ENCODE measurements around the gene FBXW9. TPM values are rescaled to one million over a fixed set of nuclear protein-coding genes. Genes with fewer than 3 reads are reported as not detected.

Gene FBXW9
- total and polyA plus RNA-seq, 2 of the 13 experiments (the other 11 are each of a cell fraction or from before 2014, with no cell fraction given), result 5.7 to 6.1 TPM

DNA sequence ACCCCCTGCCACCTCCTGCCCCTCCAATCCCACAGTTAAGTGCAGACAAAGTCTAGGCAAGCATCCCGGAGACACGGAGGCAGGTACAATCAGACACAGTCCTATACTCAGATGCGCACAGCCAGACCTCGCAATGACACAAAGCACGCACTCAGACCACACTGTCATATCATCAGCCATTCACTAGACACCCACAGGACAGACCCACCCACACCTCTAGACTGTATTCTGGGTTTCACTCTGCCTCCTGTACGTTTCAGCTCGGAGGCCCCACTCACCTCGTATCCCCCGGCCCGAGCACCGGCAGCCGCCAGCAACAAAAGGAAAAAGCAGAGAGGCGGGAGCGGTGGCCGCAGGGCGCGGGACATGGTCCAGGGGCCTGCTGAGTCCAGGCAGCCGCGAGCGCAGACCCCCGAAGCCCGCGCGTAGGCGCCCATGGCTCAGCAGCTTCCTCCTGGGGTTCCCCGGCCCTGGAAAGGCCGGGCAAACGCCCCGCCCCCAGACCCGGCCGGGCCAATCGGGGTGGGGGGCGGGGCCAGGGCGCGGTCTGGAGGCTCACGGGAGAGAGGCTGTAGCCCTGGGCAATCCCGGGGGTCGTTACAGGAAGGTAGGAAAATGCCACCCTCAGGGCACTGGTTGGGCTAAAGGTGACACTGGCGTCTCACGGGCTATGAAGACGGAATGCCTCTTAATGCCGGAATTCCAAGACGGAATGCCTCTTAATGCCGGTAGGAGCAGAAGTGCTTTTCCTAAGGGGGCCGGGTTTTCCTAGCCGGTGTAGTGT, 30.0 kb downstream of the FBXW9 start, which contains the start of the genes MAN2B1 and WDR83 (continued):
- TF ChIP-seq, protein P1, sequence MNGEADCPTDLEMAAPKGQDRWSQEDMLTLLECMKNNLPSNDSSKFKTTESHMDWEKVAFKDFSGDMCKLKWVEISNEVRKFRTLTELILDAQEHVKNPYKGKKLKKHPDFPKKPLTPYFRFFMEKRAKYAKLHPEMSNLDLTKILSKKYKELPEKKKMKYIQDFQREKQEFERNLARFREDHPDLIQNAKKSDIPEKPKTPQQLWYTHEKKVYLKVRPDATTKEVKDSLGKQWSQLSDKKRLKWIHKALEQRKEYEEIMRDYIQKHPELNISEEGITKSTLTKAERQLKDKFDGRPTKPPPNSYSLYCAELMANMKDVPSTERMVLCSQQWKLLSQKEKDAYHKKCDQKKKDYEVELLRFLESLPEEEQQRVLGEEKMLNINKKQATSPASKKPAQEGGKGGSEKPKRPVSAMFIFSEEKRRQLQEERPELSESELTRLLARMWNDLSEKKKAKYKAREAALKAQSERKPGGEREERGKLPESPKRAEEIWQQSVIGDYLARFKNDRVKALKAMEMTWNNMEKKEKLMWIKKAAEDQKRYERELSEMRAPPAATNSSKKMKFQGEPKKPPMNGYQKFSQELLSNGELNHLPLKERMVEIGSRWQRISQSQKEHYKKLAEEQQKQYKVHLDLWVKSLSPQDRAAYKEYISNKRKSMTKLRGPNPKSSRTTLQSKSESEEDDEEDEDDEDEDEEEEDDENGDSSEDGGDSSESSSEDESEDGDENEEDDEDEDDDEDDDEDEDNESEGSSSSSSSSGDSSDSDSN (CRISPR knock-in tag; IDR thresholded peaks at IDR 0.05), result peak; percentile 14; the same call in 1 of the 2 replicates
- TF ChIP-seq RBFOX2 (IDR thresholded peaks at IDR 0.05; ENCODE audit: low read depth, low read length) (peak; percentile 80), ZNF205 (CRISPR knock-in tag; IDR thresholded peaks at IDR 0.05) (no peak), HOXA5 (CRISPR knock-in tag; IDR thresholded peaks at IDR 0.05) (peak; percentile 70), NFE2 (CRISPR knock-in tag; IDR thresholded peaks at IDR 0.05) (no peak), PHF8 (CRISPR knock-in tag; IDR thresholded peaks at IDR 0.05) (peak; percentile 79), HIVEP1 (CRISPR knock-in tag; IDR thresholded peaks at IDR 0.05) (peak; percentile 87), SMAD9 (CRISPR knock-in tag; IDR thresholded peaks at IDR 0.05) (no peak), TP53 (CRISPR knock-in tag; conservative IDR thresholded peaks at IDR 0.05) (no peak), ZNF143 (CRISPR knock-in tag; IDR thresholded peaks at IDR 0.05) (peak; percentile 79), RBM22 (optimal IDR thresholded peaks at IDR 0.05; ENCODE audit: low read length) (no peak), ZFY (CRISPR knock-in tag; IDR thresholded peaks at IDR 0.05) (peak; percentile 81), ZNF772 (CRISPR knock-in tag; IDR thresholded peaks at IDR 0.05) (0 out of 2 replicates have a peak, but pooled peaks have one; percentile 24), AGO1 (IDR thresholded peaks at IDR 0.05; ENCODE audit: low read depth, low read length, poor library complexity, severe bottlenecking) (peak; percentile 76), KDM6A (CRISPR knock-in tag; IDR thresholded peaks at IDR 0.05; ENCODE audit: low read depth) (no peak)
- TF ChIP-seq, protein P2, sequence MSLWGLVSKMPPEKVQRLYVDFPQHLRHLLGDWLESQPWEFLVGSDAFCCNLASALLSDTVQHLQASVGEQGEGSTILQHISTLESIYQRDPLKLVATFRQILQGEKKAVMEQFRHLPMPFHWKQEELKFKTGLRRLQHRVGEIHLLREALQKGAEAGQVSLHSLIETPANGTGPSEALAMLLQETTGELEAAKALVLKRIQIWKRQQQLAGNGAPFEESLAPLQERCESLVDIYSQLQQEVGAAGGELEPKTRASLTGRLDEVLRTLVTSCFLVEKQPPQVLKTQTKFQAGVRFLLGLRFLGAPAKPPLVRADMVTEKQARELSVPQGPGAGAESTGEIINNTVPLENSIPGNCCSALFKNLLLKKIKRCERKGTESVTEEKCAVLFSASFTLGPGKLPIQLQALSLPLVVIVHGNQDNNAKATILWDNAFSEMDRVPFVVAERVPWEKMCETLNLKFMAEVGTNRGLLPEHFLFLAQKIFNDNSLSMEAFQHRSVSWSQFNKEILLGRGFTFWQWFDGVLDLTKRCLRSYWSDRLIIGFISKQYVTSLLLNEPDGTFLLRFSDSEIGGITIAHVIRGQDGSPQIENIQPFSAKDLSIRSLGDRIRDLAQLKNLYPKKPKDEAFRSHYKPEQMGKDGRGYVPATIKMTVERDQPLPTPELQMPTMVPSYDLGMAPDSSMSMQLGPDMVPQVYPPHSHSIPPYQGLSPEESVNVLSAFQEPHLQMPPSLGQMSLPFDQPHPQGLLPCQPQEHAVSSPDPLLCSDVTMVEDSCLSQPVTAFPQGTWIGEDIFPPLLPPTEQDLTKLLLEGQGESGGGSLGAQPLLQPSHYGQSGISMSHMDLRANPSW (CRISPR knock-in tag; IDR thresholded peaks at IDR 0.05; ENCODE audit: borderline replicate concordance), result no peak
- TF ChIP-seq, protein P3, sequence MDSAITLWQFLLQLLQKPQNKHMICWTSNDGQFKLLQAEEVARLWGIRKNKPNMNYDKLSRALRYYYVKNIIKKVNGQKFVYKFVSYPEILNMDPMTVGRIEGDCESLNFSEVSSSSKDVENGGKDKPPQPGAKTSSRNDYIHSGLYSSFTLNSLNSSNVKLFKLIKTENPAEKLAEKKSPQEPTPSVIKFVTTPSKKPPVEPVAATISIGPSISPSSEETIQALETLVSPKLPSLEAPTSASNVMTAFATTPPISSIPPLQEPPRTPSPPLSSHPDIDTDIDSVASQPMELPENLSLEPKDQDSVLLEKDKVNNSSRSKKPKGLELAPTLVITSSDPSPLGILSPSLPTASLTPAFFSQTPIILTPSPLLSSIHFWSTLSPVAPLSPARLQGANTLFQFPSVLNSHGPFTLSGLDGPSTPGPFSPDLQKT (CRISPR knock-in tag; IDR thresholded peaks at IDR 0.05; ENCODE audit: borderline replicate concordance), result no peak
- TF ChIP-seq, protein P4, sequence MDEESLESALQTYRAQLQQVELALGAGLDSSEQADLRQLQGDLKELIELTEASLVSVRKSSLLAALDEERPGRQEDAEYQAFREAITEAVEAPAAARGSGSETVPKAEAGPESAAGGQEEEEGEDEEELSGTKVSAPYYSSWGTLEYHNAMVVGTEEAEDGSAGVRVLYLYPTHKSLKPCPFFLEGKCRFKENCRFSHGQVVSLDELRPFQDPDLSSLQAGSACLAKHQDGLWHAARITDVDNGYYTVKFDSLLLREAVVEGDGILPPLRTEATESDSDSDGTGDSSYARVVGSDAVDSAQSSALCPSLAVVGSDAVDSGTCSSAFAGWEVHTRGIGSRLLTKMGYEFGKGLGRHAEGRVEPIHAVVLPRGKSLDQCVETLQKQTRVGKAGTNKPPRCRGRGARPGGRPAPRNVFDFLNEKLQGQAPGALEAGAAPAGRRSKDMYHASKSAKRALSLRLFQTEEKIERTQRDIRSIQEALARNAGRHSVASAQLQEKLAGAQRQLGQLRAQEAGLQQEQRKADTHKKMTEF (CRISPR knock-in tag; IDR thresholded peaks at IDR 0.05), result peak; percentile 59; the same call in 1 of the 2 replicates
